ENCODE data around the gene CCDC175. TPM values are rescaled to one million over a fixed set of nuclear protein-coding genes. Genes with fewer than 3 reads are reported as not detected.

The CCDC175 gene
- total RNA-seq, 4 donors from 2014 or later = not detected

GRCh38 chr14:59465316-59466135 is 111.1 kb downstream of the CCDC175 start, which contains the start of gene GPR135:
Gene GPR135 (minus strand): TSS chr14:59465380. CDS start chr14:59465226, 154 bp downstream.
- no peak for DNase-seq
- intact Hi-C loops (cut with DNase I; ENCODE audit: low total_unique reads) = loop anchor here (2.0 kb wide), 1 partner anchor 17 kb away; no protein-coding TSS in a partner anchor

DNA sequence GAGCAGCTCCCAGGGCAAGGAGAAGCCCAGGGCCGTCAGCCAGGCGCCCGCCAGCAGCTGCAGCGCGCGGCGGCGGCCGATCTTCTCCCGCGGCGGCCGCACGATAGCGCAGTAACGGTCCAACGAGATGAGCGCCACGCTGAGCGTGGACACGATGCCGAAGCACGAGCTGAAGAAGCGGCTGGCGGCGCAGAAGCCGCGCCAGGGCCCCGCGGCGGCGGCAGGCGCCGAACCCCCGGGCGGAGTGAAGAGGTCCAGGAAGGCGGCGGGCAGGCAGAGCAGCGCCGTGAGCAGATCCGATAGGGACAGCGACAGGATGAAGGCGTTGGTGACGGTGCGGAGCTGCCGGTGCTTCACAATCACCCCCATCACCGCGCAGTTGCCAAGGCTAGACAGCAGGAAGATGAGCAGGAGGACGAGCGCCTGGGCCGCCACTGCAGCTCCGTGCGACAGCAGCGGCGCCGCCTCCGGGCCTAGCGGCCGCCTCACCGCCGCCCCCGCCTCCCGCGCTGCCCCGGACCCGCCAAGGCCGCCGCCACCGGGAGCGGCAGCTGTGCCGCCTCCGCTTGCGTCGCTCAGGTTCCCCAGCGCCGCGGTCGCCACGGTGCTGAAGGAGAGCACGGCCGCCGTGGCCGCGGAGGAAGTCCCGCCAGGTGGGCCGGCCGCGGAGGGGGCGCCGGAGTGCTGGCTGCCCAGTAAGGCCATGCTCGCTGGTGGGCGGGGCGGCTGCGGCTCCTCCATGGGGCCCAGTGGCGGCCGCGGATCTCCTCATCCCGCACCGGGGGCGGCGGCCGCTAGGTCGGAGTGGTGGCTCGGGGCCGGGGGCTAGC is 111.9 kb downstream of the CCDC175 start:
- no peaks in the 10 kb centered on the region for H3K36me3 ChIP-seq
- H3K4me1 ChIP-seq = peaks cover 5 to 6% of the 10 kb centered on the region in 2 donors
- DNase-seq (peak; percentile 20 to 36), ATAC-seq (peak; percentile 73 to 77)
- in situ Hi-C loops (cut with MboI; ENCODE audit: low sequenced_read_pairs in 4 of 4) = no loop called here
- no peaks in the 10 kb centered on the region for H3K27me3 ChIP-seq
- peak overlapping the region; percentile 36 to 57 (median 55) for H3K27ac ChIP-seq
- H3K4me3 ChIP-seq = peak overlapping the region; percentile 53 to 81 (median 72)
- TF ChIP-seq POLR2A (IDR thresholded peaks at IDR 0.05) = peak in 1 of 2 donors; percentile 10
- TF ChIP-seq, protein P1, sequence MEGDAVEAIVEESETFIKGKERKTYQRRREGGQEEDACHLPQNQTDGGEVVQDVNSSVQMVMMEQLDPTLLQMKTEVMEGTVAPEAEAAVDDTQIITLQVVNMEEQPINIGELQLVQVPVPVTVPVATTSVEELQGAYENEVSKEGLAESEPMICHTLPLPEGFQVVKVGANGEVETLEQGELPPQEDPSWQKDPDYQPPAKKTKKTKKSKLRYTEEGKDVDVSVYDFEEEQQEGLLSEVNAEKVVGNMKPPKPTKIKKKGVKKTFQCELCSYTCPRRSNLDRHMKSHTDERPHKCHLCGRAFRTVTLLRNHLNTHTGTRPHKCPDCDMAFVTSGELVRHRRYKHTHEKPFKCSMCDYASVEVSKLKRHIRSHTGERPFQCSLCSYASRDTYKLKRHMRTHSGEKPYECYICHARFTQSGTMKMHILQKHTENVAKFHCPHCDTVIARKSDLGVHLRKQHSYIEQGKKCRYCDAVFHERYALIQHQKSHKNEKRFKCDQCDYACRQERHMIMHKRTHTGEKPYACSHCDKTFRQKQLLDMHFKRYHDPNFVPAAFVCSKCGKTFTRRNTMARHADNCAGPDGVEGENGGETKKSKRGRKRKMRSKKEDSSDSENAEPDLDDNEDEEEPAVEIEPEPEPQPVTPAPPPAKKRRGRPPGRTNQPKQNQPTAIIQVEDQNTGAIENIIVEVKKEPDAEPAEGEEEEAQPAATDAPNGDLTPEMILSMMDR (IDR thresholded peaks at IDR 0.05 in 4 of 5, conservative IDR thresholded peaks at IDR 0.05 in 1 of 5) = peak in 1 of 5 experiments; percentile 11
- H3K9me3 ChIP-seq = no peaks in the 10 kb centered on the region
- intact Hi-C loops (cut with DNase I; ENCODE audit: low total_unique reads) = loop anchor here (2.0 kb wide), 1 partner anchor 18 kb away; no protein-coding TSS in a partner anchor

More at GRCh38 chr14:59465316-59466135, 111.1 kb downstream of the CCDC175 start, which contains the start of gene GPR135:
- Histone ChIP-seq H3K4me3 (peak within 1 kb of the TSS; percentile 53 to 81 (median 72)), H3K27ac (peak within 1 kb of the TSS; percentile 36 to 57 (median 55)), H3K4me1 (peaks cover 5 to 6% of the 10 kb centered on the region in 2 donors), H3K27me3 (no peaks in the 10 kb centered on the region), H3K36me3 (no peaks in the 10 kb centered on the region), H3K9me3 (no peaks in the 10 kb centered on the region)
- peak; percentile 23 to 28 for ATAC-seq
- TF ChIP-seq, protein P1 (IDR thresholded peaks at IDR 0.05 in 4 of 5, conservative IDR thresholded peaks at IDR 0.05 in 1 of 5) = no peak
- no peak for TF ChIP-seq POLR2A (IDR thresholded peaks at IDR 0.05)
- in situ Hi-C loops (cut with MboI; ENCODE audit: low sequenced_read_pairs in 4 of 4) = no loop called here

- ATAC-seq = no peak
Measured at GRCh38 chr14:59463787-59464485, 112.7 kb downstream of the CCDC175 start.

More at GRCh38 chr14:59463787-59464485, 112.7 kb downstream of the CCDC175 start:
- Histone ChIP-seq H3K4me1 (peaks cover 5 to 6% of the 10 kb centered on the region in 2 donors), H3K36me3 (no peaks in the 10 kb centered on the region), H3K4me3 (peak overlapping the region; percentile 53 to 81 (median 72)), H3K9me3 (no peaks in the 10 kb centered on the region), H3K27ac (peak overlapping the region; percentile 36 to 57 (median 55)), H3K27me3 (no peaks in the 10 kb centered on the region)
- no peak for DNase-seq
- no peak for TF ChIP-seq POLR2A (IDR thresholded peaks at IDR 0.05)
- TF ChIP-seq, protein P1 (IDR thresholded peaks at IDR 0.05 in 4 of 5, conservative IDR thresholded peaks at IDR 0.05 in 1 of 5) = no peak
- intact Hi-C loops (cut with DNase I; ENCODE audit: low total_unique reads) = loop anchor here (2.0 kb wide), 1 partner anchor 19 kb away; no protein-coding TSS in a partner anchor
- in situ Hi-C loops (cut with MboI; ENCODE audit: low sequenced_read_pairs in 4 of 4) = no loop called here

Data from gastrocnemius medialis (tissue), 4 donors.